Gastroesophageal sphincter (tissue), 4 donors: ENCODE data around the gene ANKFY1. TPM values are rescaled to one million over a fixed set of nuclear protein-coding genes. Genes with fewer than 3 reads are reported as not detected.

Experiments
- ATAC-seq: fragments of 150-250 bp; one replicate; pipeline ENCODE4 v1.9.1; 2016; ENCODE audit warnings: mild to moderate bottlenecking, moderate library complexity
- H3K27ac ChIP-seq, 4 donors: fragments of 200-600 bp; sonication (generic) in 3 of 4; 1 replicate in 3 of 4; 2 replicates in 1 of 4; pipeline ENCODE4 v1.5.1; 2016 to 2019
- H3K27me3 ChIP-seq: fragments of 200-600 bp; sonication (generic); one replicate; pipeline ENCODE4 v1.5.1; 2019
- H3K36me3 ChIP-seq, 2 donors: fragments of 200-600 bp; sonication (generic); one replicate each; pipeline ENCODE4 v1.5.1; 2019; ENCODE audit warnings: control low read depth in 1 of 2
- H3K4me1 ChIP-seq, 3 donors: fragments of 200-600 bp; sonication (generic); 1 replicate in 2 of 3; 2 replicates in 1 of 3; pipeline ENCODE4 v1.5.1; 2016 to 2019; ENCODE audit warnings: control low read depth in 2 of 3
- H3K4me3 ChIP-seq, 2 donors: fragments of 200-600 bp; sonication (generic); one replicate each; pipeline ENCODE4 v1.5.1; 2019; ENCODE audit warnings: mild to moderate bottlenecking in 1 of 2, moderate library complexity in 1 of 2
- H3K9me3 ChIP-seq, 3 donors: fragments of 200-600 bp; sonication (generic); one replicate each; pipeline ENCODE4 v1.5.1; 2017 to 2019; ENCODE audit warnings: control low read depth in 2 of 3
- CTCF ChIP-seq, 4 experiments: fragments of 200-600 bp in 2 of 4; fragments of 450-650 bp in 2 of 4; sonication (generic) in 1 of 4; IDR thresholded peaks; one replicate each; pipeline ENCODE4 v1.5.1; 2017 to 2019; ENCODE audit warnings: antibody characterized with exemption in 4 of 4, mild to moderate bottlenecking in 2 of 4, moderate library complexity in 2 of 4
- EP300 ChIP-seq: sonication (generic); formaldehyde crosslinking; IDR thresholded peaks from one replicate; pipeline ENCODE4 v1.6.1; 2017; ENCODE audit warnings: antibody characterized with exemption, mild to moderate bottlenecking
- POLR2A ChIP-seq, 2 donors: fragments of 450-650 bp; IDR thresholded peaks; one replicate each; pipeline ENCODE4 v1.6.1; 2017; ENCODE audit warnings: antibody characterized with exemption in 2 of 2, mild to moderate bottlenecking in 2 of 2, moderate library complexity in 1 of 2
- POLR2AphosphoS5 ChIP-seq: sonication (generic); formaldehyde crosslinking; IDR thresholded peaks from one replicate; pipeline ENCODE4 v1.6.1; 2017; ENCODE audit warnings: antibody characterized with exemption
- WGBS, 2 donors: methylation state at CpG; one replicate each; pipeline ENCODE4 v1.1.5; 2018; ENCODE audit warnings: low coverage in 1 of 2; 5-methylcytosine and 5-hydroxymethylcytosine counted together
- total RNA-seq, 4 donors: library from RNA; depleted of rRNA; stranded (reverse); fragments of >200 nt; gene quantifications; one replicate each; pipeline ENCODE4 v1.1.0, GENCODE V29; 2016

Gene ANKFY1
- total RNA-seq, 4 donors from 2014 or later, result 22.4 to 46.4 (median 40.2) TPM

GRCh38 chr17:4136373-4136772, 127.4 kb downstream of the ANKFY1 start:
- no peak for TF ChIP-seq POLR2A (IDR thresholded peaks at IDR 0.05)
- no peak for TF ChIP-seq POLR2AphosphoS5
- TF ChIP-seq EP300, result no peak
- TF ChIP-seq CTCF (IDR thresholded peaks at IDR 0.05), result no peak
- H3K27ac ChIP-seq, result peak overlapping the region in 3 of 4 donors; percentile 54 to 98 (median 74)
- ATAC-seq, result no peak
- H3K4me1 ChIP-seq, result peaks cover 2 to 94% (median 26%) of the 10 kb centered on the region in 3 donors
- no peak overlapping the region for H3K4me3 ChIP-seq
- peaks cover 0 to 3% of the 10 kb centered on the region in 2 donors for H3K36me3 ChIP-seq
- WGBS, 2 donors, result 67% methylated on average over 1 of the region's 6 CpGs; no CpG with 5 or more reads in 1 of the 2 donors
- H3K27me3 ChIP-seq, result no peaks in the 10 kb centered on the region
- H3K9me3 ChIP-seq, result no peaks in the 10 kb centered on the region

DNA sequence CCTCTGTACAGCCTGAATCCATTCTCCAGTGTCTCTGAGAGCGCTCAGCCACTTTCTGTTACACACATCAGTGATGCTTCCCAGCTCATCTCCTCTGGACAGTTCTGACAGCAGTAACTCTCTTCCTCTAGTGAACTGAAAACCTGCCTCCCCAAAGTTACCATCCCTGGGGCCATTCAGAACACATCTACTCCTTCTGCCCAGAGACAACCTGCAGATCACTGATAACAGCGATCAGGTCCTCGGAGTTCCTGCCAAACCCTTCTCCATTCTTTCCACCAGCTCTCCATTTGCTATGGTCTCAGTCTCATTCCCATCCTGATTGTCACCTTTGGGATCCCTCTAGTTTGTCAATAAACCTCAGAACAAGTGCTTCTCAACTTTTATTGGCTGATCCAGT, 128.3 kb downstream of the ANKFY1 start:
- 80 to 100% methylated on average over 2 to 3 of the region's 3 CpGs for WGBS, 2 donors
- peaks cover 0 to 8% of the 10 kb centered on the region in 2 donors for H3K36me3 ChIP-seq
- no peak for TF ChIP-seq EP300
- no peak for TF ChIP-seq POLR2A (IDR thresholded peaks at IDR 0.05)
- TF ChIP-seq CTCF (IDR thresholded peaks at IDR 0.05), result no peak
- TF ChIP-seq POLR2AphosphoS5, result no peak

DNA sequence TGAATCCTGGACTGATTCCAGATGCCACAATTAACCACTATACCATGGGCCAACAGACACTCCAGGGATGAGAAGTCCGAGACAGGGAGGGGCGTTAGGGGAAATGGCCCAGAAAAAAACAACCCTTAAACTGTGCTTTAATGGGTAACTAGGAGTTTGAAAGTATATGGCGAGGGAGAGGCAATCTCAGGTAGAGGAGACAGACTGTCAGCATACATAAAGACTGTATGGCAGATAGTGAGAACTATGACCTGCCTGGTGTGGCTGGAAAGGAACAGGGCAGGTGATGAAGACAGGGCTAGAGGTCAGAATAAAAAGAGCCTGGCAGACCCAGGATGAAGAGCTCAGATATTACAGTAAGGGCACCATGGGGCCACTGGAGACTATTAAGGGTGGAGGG, 129.1 kb downstream of the ANKFY1 start:
- H3K4me1 ChIP-seq, result peaks cover 0 to 88% (median 16%) of the 10 kb centered on the region in 3 donors
- no peak for ATAC-seq

More for the DNA sequence above, 128.3 kb downstream of the ANKFY1 start:
- Histone ChIP-seq H3K4me3 (no peak overlapping the region), H3K4me1 (peaks cover 0 to 94% (median 18%) of the 10 kb centered on the region in 3 donors), H3K27ac (peak overlapping the region in 2 of 4 donors; percentile 54 to 98), H3K27me3 (no peaks in the 10 kb centered on the region), H3K9me3 (no peaks in the 10 kb centered on the region)
- ATAC-seq, result no peak

DNA sequence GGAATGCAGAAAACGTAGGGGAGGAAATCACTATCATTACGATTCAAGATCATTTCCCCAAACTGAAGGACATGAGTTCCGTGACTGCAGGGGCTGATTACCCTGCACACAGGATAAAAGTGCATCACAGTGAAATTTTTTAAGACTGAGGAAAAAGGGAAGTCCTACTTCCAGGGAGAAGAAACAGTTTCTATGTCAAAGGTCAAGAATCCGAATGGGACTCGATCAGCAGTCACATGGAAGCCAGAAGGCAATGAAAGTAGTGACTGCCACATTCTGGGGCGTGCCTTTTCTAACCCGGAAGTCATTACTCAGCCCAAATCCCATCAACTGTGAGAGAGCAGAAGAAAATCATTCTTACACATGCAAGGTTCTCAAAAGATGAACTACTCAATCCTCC, 133.1 kb downstream of the ANKFY1 start:
- H3K27me3 ChIP-seq, result no peaks in the 10 kb centered on the region
- TF ChIP-seq POLR2AphosphoS5 (peak; percentile 5), CTCF (IDR thresholded peaks at IDR 0.05) (no peak), POLR2A (IDR thresholded peaks at IDR 0.05) (no peak), EP300 (no peak)
- peak overlapping the region in 3 of 4 donors; percentile 18 to 49 (median 36) for H3K27ac ChIP-seq

More for the DNA sequence above, 129.1 kb downstream of the ANKFY1 start:
- no peak overlapping the region for H3K4me3 ChIP-seq
- TF ChIP-seq CTCF (IDR thresholded peaks at IDR 0.05), result no peak
- no peak for TF ChIP-seq EP300
- TF ChIP-seq POLR2A (IDR thresholded peaks at IDR 0.05), result no peak
- no peak for TF ChIP-seq POLR2AphosphoS5
- WGBS, 2 donors, result 64 to 73% methylated on average over 2 of the region's 3 CpGs
- H3K27me3 ChIP-seq, result no peaks in the 10 kb centered on the region
- H3K36me3 ChIP-seq, result peaks cover 0 to 9% of the 10 kb centered on the region in 2 donors
- H3K27ac ChIP-seq, result peak overlapping the region in 3 of 4 donors; percentile 34 to 98 (median 38)
- H3K9me3 ChIP-seq, result no peaks in the 10 kb centered on the region

GRCh38 chr17:4127555-4127954, 136.2 kb downstream of the ANKFY1 start:
- Histone ChIP-seq H3K27me3 (no peaks in the 10 kb centered on the region), H3K4me3 (no peak overlapping the region), H3K36me3 (peaks cover 0 to 22% of the 10 kb centered on the region in 2 donors), H3K9me3 (no peaks in the 10 kb centered on the region), H3K27ac (peak overlapping the region in 1 of 4 donors; percentile 22), H3K4me1 (peaks cover 0 to 62% (median 6%) of the 10 kb centered on the region in 3 donors)
- WGBS, 2 donors, result 41 to 54% methylated on average over 2 of the region's 6 CpGs
- TF ChIP-seq EP300 (no peak), CTCF (IDR thresholded peaks at IDR 0.05) (no peak), POLR2AphosphoS5 (no peak), POLR2A (IDR thresholded peaks at IDR 0.05) (no peak)
- no peak for ATAC-seq

More for the DNA sequence above, 133.1 kb downstream of the ANKFY1 start:
- peaks cover 0 to 77% (median 6%) of the 10 kb centered on the region in 3 donors for H3K4me1 ChIP-seq
- H3K36me3 ChIP-seq, result peaks cover 0 to 6% of the 10 kb centered on the region in 2 donors
- no peak overlapping the region for H3K4me3 ChIP-seq
- ATAC-seq, result peak; percentile 65
- no peaks in the 10 kb centered on the region for H3K9me3 ChIP-seq
- WGBS, 2 donors, result 29 to 75% methylated on average over 3 to 4 of the region's 7 CpGs
